Immature natural killer cell (primary cell): ENCODE data around the gene FGGY. TPM values are rescaled to one million over a fixed set of nuclear protein-coding genes. Genes with fewer than 3 reads are reported as not detected.
"Not testable (repeated sequence)": the region's sequence is repeated elsewhere in the genome, so short reads cannot be mapped to it uniquely, and the experiment has no call there.

Source experiments
- DNase-seq, 3 donors: peaks; one replicate each; pipeline ENCODE4 v3.0.0; 2022; ENCODE audit warnings: mixed read lengths in 1 of 3
- H3K27ac Mint-ChIP-seq, 6 donors: one replicate each; pipeline ENCODE4 v1.8.0; 2020; ENCODE audit warnings: mixed read lengths in 6 of 6, mild to moderate bottlenecking in 5 of 6, inconsistent platforms in 4 of 6, moderate library complexity in 3 of 6
- H3K27me3 Mint-ChIP-seq, 3 donors: one replicate each; pipeline ENCODE4 v1.8.0; 2020 to 2021; ENCODE audit warnings: low read depth in 3 of 3, mild to moderate bottlenecking in 3 of 3, mixed read lengths in 3 of 3, moderate library complexity in 3 of 3, inconsistent platforms in 1 of 3
- H3K36me3 Mint-ChIP-seq, 3 donors: one replicate each; pipeline ENCODE4 v1.8.0; 2020; ENCODE audit warnings: mixed read lengths in 3 of 3, inconsistent platforms in 2 of 3, mild to moderate bottlenecking in 2 of 3
- H3K4me1 Mint-ChIP-seq, 2 donors: one replicate each; pipeline ENCODE4 v1.8.0; 2020; ENCODE audit warnings: inconsistent platforms in 2 of 2, mild to moderate bottlenecking in 2 of 2, mixed read lengths in 2 of 2, moderate library complexity in 1 of 2
- H3K4me3 Mint-ChIP-seq, 5 donors: one replicate each; pipeline ENCODE4 v1.8.0; 2020; ENCODE audit warnings: mild to moderate bottlenecking in 5 of 5, mixed read lengths in 5 of 5, inconsistent platforms in 3 of 5, moderate library complexity in 3 of 5
- H3K9me3 Mint-ChIP-seq, 6 donors: one replicate each; pipeline ENCODE4 v1.8.0; 2020; ENCODE audit warnings: mild to moderate bottlenecking in 6 of 6, mixed read lengths in 6 of 6, inconsistent platforms in 4 of 6, moderate library complexity in 3 of 6
- polyA plus RNA-seq, 3 donors: library from polyadenylated mRNA; unstranded; fragments of 300-500 nt; fragmentation: Illumina TruSeq; gene quantifications; one replicate each; pipeline ENCODE4 v1.2.3, GENCODE V29; 2021

The FGGY gene
- polyA plus RNA-seq, 3 donors from 2014 or later: 4.0 to 8.4 (median 5.1) TPM

GRCh38 chr1:59730759-59731478, 434.0 kb downstream of the FGGY start:
- Mint-ChIP-seq H3K4me1 (peaks cover 0 to 16% of the 10 kb centered on the region in 2 donors), H3K4me3 (no peak overlapping the region), H3K9me3 (no peaks in the 10 kb centered on the region), H3K27me3 (peaks cover 0 to 3% (median 1%) of the 10 kb centered on the region in 3 donors), H3K27ac (no peak overlapping the region), H3K36me3 (peaks cover under 1 to 10% (median 4%) of the 10 kb centered on the region in 3 donors)
- no peak for DNase-seq

GRCh38 chr1:59731591-59731990, 434.7 kb downstream of the FGGY start:
- H3K27me3 Mint-ChIP-seq: peaks cover 0 to 1% (median 0%) of the 10 kb centered on the region in 3 donors
- no peak overlapping the region for H3K4me3 Mint-ChIP-seq
- peaks cover 0 to 16% of the 10 kb centered on the region in 2 donors for H3K4me1 Mint-ChIP-seq
- H3K27ac Mint-ChIP-seq: no peak overlapping the region
- peaks cover 6 to 17% (median 11%) of the 10 kb centered on the region in 3 donors for H3K36me3 Mint-ChIP-seq
- no peak for DNase-seq
- H3K9me3 Mint-ChIP-seq: no peaks in the 10 kb centered on the region

GRCh38 chr1:59732214-59732955, 435.5 kb downstream of the FGGY start:
- Mint-ChIP-seq H3K4me1 (peaks cover 0 to 16% of the 10 kb centered on the region in 2 donors), H3K9me3 (no peaks in the 10 kb centered on the region), H3K27ac (no peak overlapping the region), H3K27me3 (peaks cover 0 to 1% (median 0%) of the 10 kb centered on the region in 3 donors), H3K36me3 (peaks cover 6 to 17% (median 12%) of the 10 kb centered on the region in 3 donors), H3K4me3 (no peak overlapping the region)
- DNase-seq: no peak

- H3K27me3 Mint-ChIP-seq: peaks cover 0 to 1% (median 0%) of the 10 kb centered on the region in 3 donors
- no peak for DNase-seq
- no peaks in the 10 kb centered on the region for H3K9me3 Mint-ChIP-seq
- no peak overlapping the region for H3K27ac Mint-ChIP-seq
- H3K4me3 Mint-ChIP-seq: no peak overlapping the region
- peaks cover 6 to 17% (median 12%) of the 10 kb centered on the region in 3 donors for H3K36me3 Mint-ChIP-seq
- H3K4me1 Mint-ChIP-seq: peaks cover 0 to 16% of the 10 kb centered on the region in 2 donors
These were observed 436.7 kb downstream of the FGGY start for GRCh38 chr1:59733443-59734141.

GRCh38 chr1:59735927-59736326, 439.0 kb downstream of the FGGY start:
- peaks cover 0 to 11% of the 10 kb centered on the region in 2 donors for H3K4me1 Mint-ChIP-seq
- peaks cover 6 to 21% (median 12%) of the 10 kb centered on the region in 3 donors for H3K36me3 Mint-ChIP-seq
- H3K27me3 Mint-ChIP-seq, H3K9me3 Mint-ChIP-seq, DNase-seq, H3K27ac Mint-ChIP-seq, H3K4me3 Mint-ChIP-seq: not testable (repeated sequence)

- no peaks in the 10 kb centered on the region for H3K9me3 Mint-ChIP-seq
- no peak overlapping the region for H3K4me3 Mint-ChIP-seq
- H3K27me3 Mint-ChIP-seq: peaks cover 0 to 2% (median 1%) of the 10 kb centered on the region in 3 donors
- no peak overlapping the region for H3K27ac Mint-ChIP-seq
- H3K4me1 Mint-ChIP-seq: peaks cover 0 to 3% of the 10 kb centered on the region in 2 donors
- peaks cover 6 to 21% (median 12%) of the 10 kb centered on the region in 3 donors for H3K36me3 Mint-ChIP-seq
- no peak for DNase-seq
These were observed 439.9 kb downstream of the FGGY start for GRCh38 chr1:59736744-59737143.

- Mint-ChIP-seq H3K4me1 (no peaks in the 10 kb centered on the region), H3K4me3 (no peak overlapping the region), H3K36me3 (peaks cover 6 to 26% (median 12%) of the 10 kb centered on the region in 3 donors), H3K9me3 (no peaks in the 10 kb centered on the region), H3K27ac (no peak overlapping the region), H3K27me3 (peaks cover 1 to 2% (median 2%) of the 10 kb centered on the region in 3 donors)
- DNase-seq: no peak
These were observed 440.7 kb downstream of the FGGY start for GRCh38 chr1:59737638-59738037.

GRCh38 chr1:59738152-59738551, 441.3 kb downstream of the FGGY start:
- Mint-ChIP-seq H3K27me3 (peaks cover 1 to 2% (median 2%) of the 10 kb centered on the region in 3 donors), H3K9me3 (no peaks in the 10 kb centered on the region), H3K4me1 (no peaks in the 10 kb centered on the region), H3K4me3 (no peak overlapping the region), H3K27ac (no peak overlapping the region), H3K36me3 (peaks cover 6 to 26% (median 12%) of the 10 kb centered on the region in 3 donors)
- DNase-seq: no peak

GRCh38 chr1:59738591-59739015, 441.7 kb downstream of the FGGY start:
- DNase-seq: no peak
- peaks cover 6 to 22% (median 12%) of the 10 kb centered on the region in 3 donors for H3K36me3 Mint-ChIP-seq
- H3K27ac Mint-ChIP-seq: no peak overlapping the region

GRCh38 chr1:59739111-59739510, 442.2 kb downstream of the FGGY start:
- Mint-ChIP-seq H3K9me3 (no peaks in the 10 kb centered on the region), H3K4me1 (no peaks in the 10 kb centered on the region), H3K4me3 (no peak overlapping the region), H3K27me3 (peaks cover 1 to 2% (median 2%) of the 10 kb centered on the region in 3 donors), H3K27ac (no peak overlapping the region), H3K36me3 (peaks cover 6 to 19% (median 12%) of the 10 kb centered on the region in 3 donors)
- no peak for DNase-seq

More at GRCh38 chr1:59738591-59739015, 441.7 kb downstream of the FGGY start:
- H3K4me3 Mint-ChIP-seq: no peak overlapping the region
- peaks cover 1 to 2% (median 2%) of the 10 kb centered on the region in 3 donors for H3K27me3 Mint-ChIP-seq
- no peaks in the 10 kb centered on the region for H3K9me3 Mint-ChIP-seq
- no peaks in the 10 kb centered on the region for H3K4me1 Mint-ChIP-seq

GRCh38 chr1:59742526-59742925, 445.6 kb downstream of the FGGY start:
- DNase-seq: no peak
- Mint-ChIP-seq H3K27ac (no peak overlapping the region), H3K36me3 (peaks cover 0 to 9% (median 0%) of the 10 kb centered on the region in 3 donors), H3K4me1 (no peaks in the 10 kb centered on the region), H3K9me3 (no peaks in the 10 kb centered on the region), H3K4me3 (no peak overlapping the region), H3K27me3 (peaks cover 1 to 2% (median 2%) of the 10 kb centered on the region in 3 donors)

GRCh38 chr1:59743324-59744091, 446.6 kb downstream of the FGGY start:
- Mint-ChIP-seq H3K4me3 (no peak overlapping the region), H3K27me3 (peaks cover 1 to 2% (median 2%) of the 10 kb centered on the region in 3 donors), H3K9me3 (no peaks in the 10 kb centered on the region), H3K4me1 (no peaks in the 10 kb centered on the region), H3K27ac (no peak overlapping the region), H3K36me3 (peaks cover 0 to 9% (median 0%) of the 10 kb centered on the region in 3 donors)
- no peak for DNase-seq

- Mint-ChIP-seq H3K4me1 (no peaks in the 10 kb centered on the region), H3K27me3 (no peaks in the 10 kb centered on the region), H3K4me3 (no peak overlapping the region), H3K36me3 (no peaks in the 10 kb centered on the region), H3K9me3 (no peaks in the 10 kb centered on the region), H3K27ac (no peak overlapping the region)
- DNase-seq: no peak
These were observed 450.6 kb downstream of the FGGY start for GRCh38 chr1:59747420-59748024.
